Measurements from ENCODE around the gene HTR3D. TPM values are rescaled to one million over a fixed set of nuclear protein-coding genes. Genes with fewer than 3 reads are reported as not detected.

HTR3D gene
- total RNA-seq, 1 experiment from 2014 or later = not detected

Small RNA genes lying within 50 kb of the gene (small RNA-seq; reads per million reads assigned to genes)
- gene RF00019 = 0 reads per million in 2 experiments

Other genes starting within 250 kb of the HTR3D start
- gene MAP6D1, start 206.2 kb upstream of the HTR3D start, total RNA-seq (2014; rRNA removed; shearing (Covaris generic)) = 4.5 and 5.7 TPM in 2 replicates
- 55.4 and 68.7 TPM in 2 replicates for gene PARL, start 146.9 kb upstream of the HTR3D start, total RNA-seq (2014; rRNA removed; shearing (Covaris generic))
- gene ABCC5, start 13.9 kb upstream of the HTR3D start, total RNA-seq (2014; rRNA removed; shearing (Covaris generic)) = 9.7 and 12.3 TPM in 2 replicates
- gene HTR3C, start 21.3 kb downstream of the HTR3D start, total RNA-seq (2014; rRNA removed; shearing (Covaris generic)) = not detected in 2 replicates
- gene HTR3E, start 65.3 kb downstream of the HTR3D start, total RNA-seq (2014; rRNA removed; shearing (Covaris generic)) = not detected in 2 replicates
- gene EIF2B5, start 103.6 kb downstream of the HTR3D start, total RNA-seq (2014; rRNA removed; shearing (Covaris generic)) = 62.6 and 66.4 TPM in 2 replicates
- gene DVL3, start 123.6 kb downstream of the HTR3D start, total RNA-seq (2014; rRNA removed; shearing (Covaris generic)) = 29.1 and 32.0 TPM in 2 replicates
- 353 and 355 TPM in 2 replicates for gene AP2M1, start 143.1 kb downstream of the HTR3D start, total RNA-seq (2014; rRNA removed; shearing (Covaris generic))
- gene ABCF3, start 154.5 kb downstream of the HTR3D start, total RNA-seq (2014; rRNA removed; shearing (Covaris generic)) = 24.7 and 32.2 TPM in 2 replicates
- gene VWA5B2, start 197.8 kb downstream of the HTR3D start, total RNA-seq (2014; rRNA removed; shearing (Covaris generic)) = not detected in 2 replicates
- gene ALG3, start 217.2 kb downstream of the HTR3D start, total RNA-seq (2014; rRNA removed; shearing (Covaris generic)) = 96.6 and 100 TPM in 2 replicates
- gene EEF1AKMT4, start 217.9 kb downstream of the HTR3D start, total RNA-seq (2014; rRNA removed; shearing (Covaris generic)) = 16.0 and 16.5 TPM in 2 replicates
- 0.35 and 0.77 TPM in 2 replicates for gene CAMK2N2, start 229.8 kb downstream of the HTR3D start, total RNA-seq (2014; rRNA removed; shearing (Covaris generic))
- not detected in 2 replicates for gene ECE2, start 244.3 kb downstream of the HTR3D start, total RNA-seq (2014; rRNA removed; shearing (Covaris generic))